Stimulated activated CD8-positive, alpha-beta memory T cell treated with anti-CD3 and anti-CD28 coated beads, Interleukin-15, amount 100 ng/mL, for 1 hour (primary cell): ENCODE measurements around the gene HSPA1L.
"Not testable (repeated sequence)": the region's sequence is repeated elsewhere in the genome, so short reads cannot be mapped to it uniquely, and the experiment has no call there.

Source experiments
- DNase-seq: peaks from one replicate; pipeline ENCODE4 v3.0.0-alpha.2; 2020; ENCODE audit warnings: low read depth

The HSPA1L gene

GRCh38 chr6:31836474-31837368, 21.6 kb upstream of the HSPA1L start:
- no peak for DNase-seq

GRCh38 chr6:31836047-31836473, 21.0 kb upstream of the HSPA1L start:
- DNase-seq: no peak

DNA sequence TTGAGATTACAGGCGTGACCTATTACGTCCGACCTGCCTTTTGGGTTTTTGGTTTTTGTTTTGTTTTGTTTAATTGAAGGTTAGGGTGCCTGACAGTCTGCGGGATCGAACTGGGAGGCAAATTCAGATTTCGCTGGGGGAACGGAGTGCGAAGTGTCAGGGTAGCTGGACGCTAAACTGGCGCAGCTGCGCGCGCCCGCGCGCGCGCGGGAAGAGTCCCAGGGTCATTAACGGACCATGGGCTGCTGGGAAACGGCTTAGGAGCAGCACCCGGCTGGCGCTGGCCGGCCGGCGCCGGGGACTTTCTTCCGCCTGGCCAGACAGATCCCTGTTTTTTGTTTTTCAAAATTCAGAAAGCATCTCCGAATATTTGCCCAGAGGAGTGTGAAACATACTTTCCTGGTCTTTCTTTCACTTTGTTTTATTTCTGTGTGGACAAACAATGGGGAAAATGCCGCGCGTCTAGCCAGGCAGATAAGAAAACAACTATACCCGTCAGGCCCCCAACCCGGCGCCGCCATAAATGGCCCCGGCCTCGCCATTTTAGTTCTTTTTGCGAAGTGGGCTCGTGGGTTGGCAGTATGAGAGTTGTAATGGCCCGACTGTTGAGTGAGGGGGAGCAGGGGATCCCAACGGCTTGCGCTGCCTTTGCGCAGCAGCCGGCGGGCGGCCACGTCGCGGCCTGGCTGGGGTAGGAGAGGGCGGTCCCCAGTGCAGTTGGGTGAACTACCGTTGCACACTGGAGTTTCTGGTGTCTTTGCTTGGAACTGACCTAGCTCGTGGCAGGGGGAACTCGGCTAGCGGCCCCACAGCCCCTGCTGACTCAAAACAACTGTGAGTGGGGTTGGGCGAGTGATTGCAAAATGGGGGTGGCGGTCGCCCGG, 19.5 kb upstream of the HSPA1L start:
- DNase-seq: peak; percentile 71

GRCh38 chr6:31831350-31832215, 16.5 kb upstream of the HSPA1L start:
- DNase-seq: no peak

- no peak for DNase-seq
Observed at GRCh38 chr6:31830886-31831335, 15.8 kb upstream of the HSPA1L start.

DNA sequence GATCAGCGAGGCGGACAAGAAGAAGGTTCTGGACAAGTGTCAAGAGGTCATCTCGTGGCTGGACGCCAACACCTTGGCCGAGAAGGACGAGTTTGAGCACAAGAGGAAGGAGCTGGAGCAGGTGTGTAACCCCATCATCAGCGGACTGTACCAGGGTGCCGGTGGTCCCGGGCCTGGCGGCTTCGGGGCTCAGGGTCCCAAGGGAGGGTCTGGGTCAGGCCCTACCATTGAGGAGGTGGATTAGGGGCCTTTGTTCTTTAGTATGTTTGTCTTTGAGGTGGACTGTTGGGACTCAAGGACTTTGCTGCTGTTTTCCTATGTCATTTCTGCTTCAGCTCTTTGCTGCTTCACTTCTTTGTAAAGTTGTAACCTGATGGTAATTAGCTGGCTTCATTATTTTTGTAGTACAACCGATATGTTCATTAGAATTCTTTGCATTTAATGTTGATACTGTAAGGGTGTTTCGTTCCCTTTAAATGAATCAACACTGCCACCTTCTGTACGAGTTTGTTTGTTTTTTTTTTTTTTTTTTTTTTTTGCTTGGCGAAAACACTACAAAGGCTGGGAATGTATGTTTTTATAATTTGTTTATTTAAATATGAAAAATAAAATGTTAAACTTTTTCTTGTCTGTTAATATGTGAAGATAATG, 14.7 kb upstream of the HSPA1L start:
- DNase-seq: no peak

GRCh38 chr6:31827286-31828079, 12.4 kb upstream of the HSPA1L start, which contains the start of gene HSPA1B:
Gene HSPA1B (plus strand): TSS chr6:31827738. CDS start chr6:31827951, 213 bp downstream.
- peak; percentile 81 for DNase-seq

DNA sequence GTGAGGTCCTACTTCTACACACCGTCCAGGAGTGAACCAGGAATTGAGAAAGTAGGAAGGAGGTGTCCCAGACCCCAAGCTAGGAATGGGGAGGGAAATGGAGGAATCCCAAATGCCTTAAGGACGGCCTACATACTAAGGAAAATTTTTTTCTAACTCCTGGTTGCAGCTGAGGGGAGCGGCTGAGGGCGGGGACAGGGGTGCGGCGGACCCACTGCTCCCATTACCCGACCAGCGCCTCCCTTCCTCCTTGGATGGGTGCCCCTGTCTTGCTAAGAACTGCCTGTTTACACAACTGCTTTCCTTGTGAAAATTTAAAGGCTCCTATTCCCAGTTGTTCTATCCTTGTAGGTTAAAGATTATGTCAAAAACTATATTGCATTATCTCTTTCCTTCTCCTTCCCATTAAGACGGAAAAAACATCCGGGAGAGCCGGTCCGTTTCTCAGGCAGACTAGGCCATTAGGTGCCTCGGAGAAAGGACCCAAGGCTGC, 11.8 kb upstream of the HSPA1L start:
- DNase-seq: no peak

- DNase-seq: no peak
Observed at GRCh38 chr6:31825553-31825952, 10.5 kb upstream of the HSPA1L start.

GRCh38 chr6:31823592-31824196, 8.6 kb upstream of the HSPA1L start:
- not testable (repeated sequence) for DNase-seq

DNA sequence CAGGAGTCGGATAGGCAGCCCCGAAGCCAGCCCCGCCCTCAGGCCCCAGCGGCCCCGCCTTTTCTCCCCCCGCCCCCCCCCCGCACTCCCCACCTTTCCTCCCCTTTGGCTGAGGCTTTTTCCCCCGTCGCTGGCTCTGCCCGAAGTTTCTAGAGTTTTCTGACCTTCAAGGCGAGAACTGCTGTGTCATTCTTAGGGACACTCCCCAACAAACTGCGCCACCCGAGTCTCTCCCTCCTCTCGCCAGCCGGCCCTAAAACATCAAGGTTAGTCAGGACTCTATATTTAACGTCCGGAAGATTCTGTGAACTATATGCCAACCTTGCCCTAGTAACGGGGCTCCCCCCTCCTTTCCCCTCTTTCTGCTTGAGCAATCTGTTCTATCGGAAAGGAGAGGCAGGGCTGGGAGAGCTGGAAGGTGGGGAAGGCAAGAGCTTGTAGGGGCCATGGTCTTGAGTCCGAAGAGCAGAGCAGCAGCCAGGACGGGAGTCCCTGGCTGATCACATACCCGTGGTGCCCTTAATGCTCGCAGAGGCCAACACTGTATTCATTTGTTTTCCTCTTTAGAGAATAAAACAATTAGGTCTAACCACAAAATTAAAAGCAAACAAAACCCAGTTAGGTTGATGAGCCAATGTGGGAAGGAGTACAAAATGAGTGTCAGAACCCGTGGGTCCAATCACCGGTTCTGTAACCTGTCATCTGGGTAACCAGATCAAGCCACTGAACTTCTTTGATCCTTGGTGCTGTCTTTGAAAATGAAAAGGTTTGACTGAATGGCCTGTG, 7.1 kb upstream of the HSPA1L start:
- DNase-seq: peak; percentile 41

GRCh38 chr6:31821301-31822035, 6.4 kb upstream of the HSPA1L start:
- no peak for DNase-seq

- DNase-seq: not testable (repeated sequence)
Observed at GRCh38 chr6:31820399-31820798, 5.3 kb upstream of the HSPA1L start.

DNA sequence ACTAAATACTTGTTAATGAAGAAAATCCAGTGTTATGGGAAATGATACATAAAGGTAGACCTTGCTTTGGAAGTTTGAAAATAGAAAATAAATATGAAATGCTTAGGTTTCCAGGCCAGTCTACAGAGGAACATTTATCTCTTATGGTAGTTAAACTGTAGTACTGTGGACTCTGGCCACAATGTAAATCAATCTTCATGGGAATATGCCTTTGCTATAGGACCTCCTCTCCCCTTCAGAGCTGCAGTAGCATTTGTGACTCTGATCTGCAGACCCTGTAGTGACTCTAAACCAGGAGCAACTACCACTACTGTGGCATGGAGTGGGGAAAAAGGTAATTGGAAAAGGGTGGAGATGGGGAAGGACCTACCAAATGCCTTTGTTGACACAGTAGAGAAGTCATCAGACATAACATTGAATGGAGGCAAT, 4.8 kb upstream of the HSPA1L start:
- no peak for DNase-seq

GRCh38 chr6:31817929-31818511, 2.9 kb upstream of the HSPA1L start:
- not testable (repeated sequence) for DNase-seq

DNA sequence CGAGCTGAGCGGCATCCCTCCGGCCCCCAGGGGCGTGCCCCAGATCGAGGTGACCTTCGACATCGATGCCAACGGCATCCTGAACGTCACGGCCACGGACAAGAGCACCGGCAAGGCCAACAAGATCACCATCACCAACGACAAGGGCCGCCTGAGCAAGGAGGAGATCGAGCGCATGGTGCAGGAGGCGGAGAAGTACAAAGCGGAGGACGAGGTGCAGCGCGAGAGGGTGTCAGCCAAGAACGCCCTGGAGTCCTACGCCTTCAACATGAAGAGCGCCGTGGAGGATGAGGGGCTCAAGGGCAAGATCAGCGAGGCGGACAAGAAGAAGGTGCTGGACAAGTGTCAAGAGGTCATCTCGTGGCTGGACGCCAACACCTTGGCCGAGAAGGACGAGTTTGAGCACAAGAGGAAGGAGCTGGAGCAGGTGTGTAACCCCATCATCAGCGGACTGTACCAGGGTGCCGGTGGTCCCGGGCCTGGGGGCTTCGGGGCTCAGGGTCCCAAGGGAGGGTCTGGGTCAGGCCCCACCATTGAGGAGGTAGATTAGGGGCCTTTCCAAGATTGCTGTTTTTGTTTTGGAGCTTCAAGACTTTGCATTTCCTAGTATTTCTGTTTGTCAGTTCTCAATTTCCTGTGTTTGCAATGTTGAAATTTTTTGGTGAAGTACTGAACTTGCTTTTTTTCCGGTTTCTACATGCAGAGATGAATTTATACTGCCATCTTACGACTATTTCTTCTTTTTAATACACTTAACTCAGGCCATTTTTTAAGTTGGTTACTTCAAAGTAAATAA, 2.2 kb upstream of the HSPA1L start:
- DNase-seq: not testable (repeated sequence)

DNA sequence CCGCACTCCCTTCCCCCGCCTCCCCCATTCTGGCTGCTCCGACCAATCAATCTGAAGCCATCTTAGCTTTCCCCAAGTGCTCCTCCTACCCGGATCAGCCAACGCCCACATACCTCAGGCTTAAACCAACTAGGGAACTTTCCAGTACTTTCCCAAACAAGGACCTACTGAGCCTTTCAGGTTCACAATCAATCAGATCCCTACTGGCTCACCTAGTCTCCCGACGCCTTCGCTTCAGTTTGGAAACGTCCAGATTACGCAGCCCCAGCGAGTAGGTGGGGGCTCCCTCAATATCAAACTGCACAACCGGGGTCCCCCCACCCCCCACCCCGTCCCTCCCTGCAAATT, 432 bp downstream of the HSPA1L start:
- peak; percentile 57 for DNase-seq
